Esophagus squamous epithelium (tissue), 5 donors: ENCODE measurements around the gene ERICH6. TPM values are rescaled to one million over a fixed set of nuclear protein-coding genes. Genes with fewer than 3 reads are reported as not detected.

Experiments
- DNase-seq: peaks from one replicate; lab custom pipeline; 2025; lab: John Stamatoyannopoulos, UW
- H3K27ac ChIP-seq, 4 donors: fragments of 200-600 bp; sonication (generic); one replicate each; pipeline ENCODE4 v1.5.1; 2016 to 2019; ENCODE audit warnings: mild to moderate bottlenecking in 1 of 4
- H3K27me3 ChIP-seq, 4 donors: fragments of 200-600 bp; sonication (generic); 1 replicate in 3 of 4; 2 replicates in 1 of 4; pipeline versions ENCODE4 v1.5.1 to v1.6.0; 2017 to 2021; ENCODE audit warnings: antibody characterized with exemption in 1 of 4
- H3K36me3 ChIP-seq, 3 donors: fragments of 200-600 bp; sonication (generic); one replicate each; pipeline ENCODE4 v1.5.1; 2016 to 2019
- H3K4me1 ChIP-seq, 3 donors: fragments of 200-600 bp; sonication (generic); one replicate each; pipeline ENCODE4 v1.5.1; 2017 to 2019
- H3K4me3 ChIP-seq, 4 donors: fragments of 200-600 bp; sonication (generic); 1 replicate in 3 of 4; 2 replicates in 1 of 4; pipeline ENCODE4 v1.5.1; 2016 to 2019; ENCODE audit warnings: mild to moderate bottlenecking in 2 of 4, moderate library complexity in 1 of 4
- H3K9me3 ChIP-seq, 3 donors: fragments of 200-600 bp; sonication (generic); one replicate each; pipeline ENCODE4 v1.5.1; 2016 to 2019
- CTCF ChIP-seq, 6 experiments: fragments of 450-650 bp in 4 of 6; fragments of 200-600 bp in 2 of 6; sonication (generic) in 2 of 6; IDR thresholded peaks; one replicate each; pipeline ENCODE4 v1.5.1; 2016 to 2019; ENCODE audit warnings: antibody characterized with exemption in 6 of 6, mild to moderate bottlenecking in 4 of 6, moderate library complexity in 4 of 6
- POLR2A ChIP-seq, 4 donors: fragments of 450-650 bp; IDR thresholded peaks; one replicate each; pipeline ENCODE4 v1.6.1; 2017; ENCODE audit warnings: antibody characterized with exemption in 4 of 4, mild to moderate bottlenecking in 4 of 4, moderate library complexity in 3 of 4
- WGBS, 2 donors: methylation state at CpG; one replicate each; pipeline ENCODE4 v1.1.5; 2018; 5-methylcytosine and 5-hydroxymethylcytosine counted together
- intact Hi-C: fragments of 100-400 bp; cut with DNase I; formaldehyde crosslinking; loops from one replicate; pipeline ENCODE4 v1.15.0; 2022
- total RNA-seq, 4 donors: library from RNA; depleted of rRNA; stranded (reverse); fragments of >200 nt; gene quantifications; one replicate each; pipeline ENCODE4 v1.1.0, GENCODE V29; 2016
- donor health status: DM: yes; HTN: yes; CAD: no.

ERICH6 gene
- total RNA-seq, 4 donors from 2014 or later = not detected

- TF ChIP-seq CTCF (IDR thresholded peaks at IDR 0.05) (no peak), POLR2A (IDR thresholded peaks at IDR 0.05) (no peak)
- Histone ChIP-seq H3K9me3 (no peaks in the 10 kb centered on the region), H3K27ac (no peak overlapping the region), H3K4me3 (no peak overlapping the region), H3K36me3 (no peaks in the 10 kb centered on the region), H3K27me3 (peaks cover 0 to 3% (median 0%) of the 10 kb centered on the region in 4 donors), H3K4me1 (no peaks in the 10 kb centered on the region)
- intact Hi-C loops = no loop called here
- no peak for DNase-seq
These were observed 20.9 kb downstream of the ERICH6 start for GRCh38 chr3:150682824-150683223.

GRCh38 chr3:150682279-150682678 is 21.4 kb downstream of the ERICH6 start:
- Histone ChIP-seq H3K27ac (no peak overlapping the region), H3K4me1 (no peaks in the 10 kb centered on the region), H3K9me3 (no peaks in the 10 kb centered on the region), H3K27me3 (peaks cover 0 to 3% (median 0%) of the 10 kb centered on the region in 4 donors), H3K4me3 (no peak overlapping the region), H3K36me3 (no peaks in the 10 kb centered on the region)
- intact Hi-C loops = no loop called here
- no peak for DNase-seq
- 40 to 46% methylated on average over 1 of the region's 1 CpG for WGBS, 2 donors
- TF ChIP-seq CTCF (IDR thresholded peaks at IDR 0.05) (no peak), POLR2A (IDR thresholded peaks at IDR 0.05) (no peak)

- Histone ChIP-seq H3K4me1 (no peaks in the 10 kb centered on the region), H3K27me3 (peaks cover 0 to 3% (median 0%) of the 10 kb centered on the region in 4 donors), H3K36me3 (no peaks in the 10 kb centered on the region), H3K9me3 (peaks cover 0 to 10% (median 0%) of the 10 kb centered on the region in 3 donors), H3K4me3 (no peak overlapping the region), H3K27ac (no peak overlapping the region)
- intact Hi-C loops = no loop called here
- DNase-seq = no peak
- no peak for TF ChIP-seq CTCF (IDR thresholded peaks at IDR 0.05)
- TF ChIP-seq POLR2A (IDR thresholded peaks at IDR 0.05) = no peak
- WGBS, 2 donors = 50 to 55% methylated on average over 2 of the region's 2 CpGs
These were observed 22.7 kb downstream of the ERICH6 start for GRCh38 chr3:150681057-150681456.

GRCh38 chr3:150680562-150680961 is 23.2 kb downstream of the ERICH6 start:
- Histone ChIP-seq H3K27ac (no peak overlapping the region), H3K4me3 (no peak overlapping the region), H3K36me3 (no peaks in the 10 kb centered on the region), H3K27me3 (peaks cover 0 to 3% (median 0%) of the 10 kb centered on the region in 4 donors), H3K4me1 (no peaks in the 10 kb centered on the region), H3K9me3 (peaks cover 0 to 15% (median 4%) of the 10 kb centered on the region in 3 donors)
- no peak for DNase-seq
- intact Hi-C loops = no loop called here
- WGBS, 2 donors = 76 to 81% methylated on average over 5 of the region's 5 CpGs
- TF ChIP-seq POLR2A (IDR thresholded peaks at IDR 0.05) (no peak), CTCF (IDR thresholded peaks at IDR 0.05) (no peak)

- Histone ChIP-seq H3K9me3 (peaks cover 0 to 19% (median 11%) of the 10 kb centered on the region in 3 donors), H3K27me3 (no peaks in the 10 kb centered on the region), H3K27ac (no peak overlapping the region), H3K36me3 (no peaks in the 10 kb centered on the region), H3K4me1 (no peaks in the 10 kb centered on the region), H3K4me3 (no peak overlapping the region)
- TF ChIP-seq POLR2A (IDR thresholded peaks at IDR 0.05) (no peak), CTCF (IDR thresholded peaks at IDR 0.05) (no peak)
- intact Hi-C loops = no loop called here
- no peak for DNase-seq
These were observed 28.1 kb downstream of the ERICH6 start for GRCh38 chr3:150675587-150675986.
